HG02642 (cell line): ENCODE data around the gene MYH3.

Experiments
- ATAC-seq: cut with Tn5 transposase; IDR thresholded peaks from one replicate; pipeline ENCODE4 v1.9.1; 2021; ENCODE audit warnings: mild to moderate bottlenecking; ENCODE audit not compliant: unreplicated experiment, poor library complexity

MYH3 gene

GRCh38 chr17:10651927-10652326 lies 5.2 kb downstream of the MYH3 start:
- no peak for ATAC-seq

- ATAC-seq: no peak
Observed at GRCh38 chr17:10649602-10650001, 7.5 kb downstream of the MYH3 start.

- ATAC-seq: no peak
Observed at GRCh38 chr17:10648956-10649355, 8.2 kb downstream of the MYH3 start.

- ATAC-seq: no peak
Observed at GRCh38 chr17:10648381-10648780, 8.7 kb downstream of the MYH3 start.

GRCh38 chr17:10646392-10646990 lies 10.6 kb downstream of the MYH3 start:
- no peak for ATAC-seq

DNA sequence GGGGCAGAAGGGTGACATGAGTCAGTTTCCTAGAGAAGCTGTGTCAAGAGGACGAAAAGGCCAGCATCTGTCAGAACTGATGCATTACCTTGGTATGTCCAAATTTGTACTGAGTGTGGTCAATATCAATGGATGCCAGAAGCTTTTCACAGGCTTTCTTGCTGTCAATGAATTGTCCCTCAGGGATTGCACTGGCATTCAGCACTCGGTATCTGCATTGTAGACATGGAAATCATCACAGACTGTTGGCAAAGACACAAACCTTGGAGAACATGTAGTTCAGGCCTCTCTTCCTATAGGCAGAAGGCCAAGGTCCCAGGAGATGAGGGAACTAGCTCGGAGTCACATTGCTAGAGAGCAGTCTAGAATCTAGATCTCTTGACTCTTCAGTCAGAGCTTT lies 16.6 kb downstream of the MYH3 start:
- ATAC-seq: no peak

DNA sequence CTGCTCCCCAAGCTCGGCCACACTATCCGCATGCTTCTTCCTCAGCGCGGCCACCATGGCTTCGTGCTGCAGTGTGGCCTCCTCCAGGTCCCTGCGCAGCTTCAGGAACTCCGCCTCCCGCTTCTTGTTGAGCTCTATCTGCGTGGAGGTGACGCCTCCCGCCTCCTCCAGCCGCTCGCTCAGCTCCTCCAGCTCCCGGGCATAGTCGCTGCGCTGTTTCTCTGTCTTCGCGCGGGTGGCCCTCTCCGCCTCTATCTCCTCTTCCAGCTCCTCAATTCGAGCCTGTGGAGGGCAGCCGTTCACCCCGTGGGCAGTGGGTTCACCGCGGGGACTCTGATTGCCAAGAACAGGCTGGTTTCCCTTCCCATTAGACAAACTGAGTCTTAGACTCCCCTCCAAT lies 19.0 kb downstream of the MYH3 start:
- ATAC-seq: no peak

- no peak for ATAC-seq
Observed at GRCh38 chr17:10635290-10635689, 21.8 kb downstream of the MYH3 start.

GRCh38 chr17:10633738-10634379 lies 23.2 kb downstream of the MYH3 start:
- peak; percentile 91 for ATAC-seq

DNA sequence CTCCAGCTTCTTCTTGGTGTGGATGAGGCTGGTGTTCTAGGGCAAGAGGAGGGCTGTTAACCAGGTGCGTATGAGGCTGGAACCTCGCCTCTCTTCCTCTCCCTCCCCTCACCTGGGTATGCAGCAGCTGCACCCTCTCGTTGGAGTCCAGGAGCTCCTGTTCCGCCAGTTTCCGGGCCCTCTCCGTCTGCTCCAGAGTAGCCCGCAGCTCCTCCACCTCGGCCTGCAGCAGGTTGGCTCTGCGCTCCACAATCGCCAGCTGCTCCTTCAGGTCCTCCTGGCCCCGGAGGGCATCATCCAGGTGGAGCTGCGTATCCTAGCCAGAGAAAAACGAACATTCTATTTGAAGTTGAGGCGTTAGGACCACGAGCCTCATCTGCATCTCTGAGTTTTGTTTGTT lies 25.4 kb downstream of the MYH3 start:
- no peak for ATAC-seq

- ATAC-seq: no peak
Observed at GRCh38 chr17:10631048-10631700, 25.9 kb downstream of the MYH3 start.

DNA sequence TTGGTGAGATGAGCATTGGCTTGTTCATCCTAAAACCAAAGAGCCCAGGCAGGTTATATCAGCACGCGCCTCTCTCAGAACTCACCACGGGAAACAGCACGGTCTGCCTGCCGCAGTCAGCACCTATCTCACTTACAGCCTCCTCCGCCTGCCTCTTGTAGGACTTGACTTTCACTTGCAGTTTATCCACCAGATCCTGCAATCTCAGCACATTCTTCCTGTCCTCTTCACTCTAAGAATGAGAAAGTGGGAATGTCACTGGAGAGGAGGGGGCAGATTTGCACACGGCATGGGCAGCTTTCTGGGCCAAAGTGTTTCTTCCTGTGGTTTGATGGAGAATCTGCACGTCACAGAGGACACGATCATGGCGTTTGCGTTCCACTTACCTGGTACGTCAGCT lies 27.4 kb downstream of the MYH3 start:
- no peak for ATAC-seq

GRCh38 chr17:10628756-10629155 lies 28.4 kb downstream of the MYH3 start:
- no peak for ATAC-seq

DNA sequence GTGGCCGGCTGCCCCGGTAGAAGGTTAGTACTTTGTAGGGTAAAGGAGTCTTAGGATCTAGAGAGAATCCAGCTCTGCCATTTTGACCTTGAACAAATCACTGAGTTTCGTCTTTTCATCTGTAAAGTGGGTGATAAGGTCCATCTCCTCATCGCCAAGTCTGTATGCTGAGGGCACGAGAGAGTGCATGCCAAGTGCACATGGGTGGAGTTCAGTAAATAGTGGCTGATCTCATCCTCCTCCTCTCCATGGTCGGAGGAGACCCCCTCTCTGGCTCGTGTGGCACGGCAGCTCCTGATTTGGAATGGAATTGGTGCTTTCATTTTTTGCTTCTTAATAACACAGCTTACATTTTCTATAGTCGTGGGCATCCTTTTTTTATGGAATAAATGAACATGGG lies 30.7 kb downstream of the MYH3 start:
- ATAC-seq: no peak

DNA sequence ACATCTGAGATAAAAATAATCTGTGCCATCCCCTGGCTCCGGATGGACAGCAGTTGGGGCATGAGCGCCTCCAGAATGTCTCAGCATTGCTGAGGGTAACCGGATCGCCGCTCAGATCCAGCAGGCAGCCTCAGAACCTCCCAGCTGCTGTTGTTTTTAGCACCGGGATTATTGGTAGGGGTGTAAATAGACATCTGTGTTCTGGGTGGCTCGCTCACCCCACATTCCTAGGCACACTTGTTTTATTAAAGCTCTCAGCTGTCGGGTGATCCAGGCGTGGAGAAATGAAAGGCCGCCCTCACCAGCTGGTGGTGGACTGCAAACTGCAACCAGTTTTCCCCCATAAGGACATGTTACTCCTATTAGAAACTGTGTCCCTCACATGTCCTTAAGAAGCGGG lies 32.1 kb downstream of the MYH3 start:
- ATAC-seq: no peak

- ATAC-seq: no peak
Observed at GRCh38 chr17:10623737-10624338, 33.3 kb downstream of the MYH3 start.

- no peak for ATAC-seq
Observed at GRCh38 chr17:10622617-10623485, 34.3 kb downstream of the MYH3 start.

DNA sequence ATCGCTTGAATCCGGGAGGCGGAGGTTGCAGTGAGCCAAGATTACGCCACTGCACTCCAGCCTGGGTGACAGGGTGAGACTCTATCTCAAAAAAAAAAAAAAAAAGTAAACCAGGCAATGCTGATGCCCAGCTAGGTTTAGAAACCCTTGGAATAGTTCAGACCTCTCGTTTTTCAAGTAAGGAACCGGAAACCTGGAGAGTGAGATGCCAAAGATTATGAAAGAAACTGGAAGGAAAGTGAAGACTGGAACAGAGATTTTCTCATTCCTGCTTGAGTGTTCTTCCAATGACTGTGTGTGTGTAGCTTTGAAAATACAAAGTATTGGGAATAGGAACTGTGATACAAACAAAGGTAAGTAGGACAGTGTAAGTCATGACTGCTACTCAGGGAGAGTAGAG lies 35.7 kb downstream of the MYH3 start:
- ATAC-seq: no peak

- ATAC-seq: no peak
Observed at GRCh38 chr17:10620823-10621222, 36.3 kb downstream of the MYH3 start.

- peak; percentile 72 for ATAC-seq
Observed at GRCh38 chr17:10618202-10618635, 38.9 kb downstream of the MYH3 start.

GRCh38 chr17:10617120-10617505 lies 40.0 kb downstream of the MYH3 start:
- ATAC-seq: no peak
